ENCODE results near the gene AMHR2. TPM values are rescaled to one million over a fixed set of nuclear protein-coding genes. Genes with fewer than 3 reads are reported as not detected.

Gene AMHR2
- total and polyA plus RNA-seq, 9 of the 15 experiments (the other 6 are each of a cell fraction or from before 2014, with no cell fraction given), result 8.9 to 49.7 (median 19.3) TPM

GRCh38 chr12:53451661-53452158 is 28.1 kb downstream of the AMHR2 start, which contains the start of gene PCBP2 (continued):
- TF ChIP-seq POLR2AphosphoS5 (IDR thresholded peaks at IDR 0.05; ENCODE audit: control insufficient read depth, insufficient read depth, low read depth, low read length) (peak; percentile 80), SP1 (CRISPR knock-in tag; IDR thresholded peaks at IDR 0.05) (peak; percentile 96), ZKSCAN1 (IDR thresholded peaks at IDR 0.05; ENCODE audit: low read depth, low read length) (peak; percentile 81), LARP7 (IDR thresholded peaks at IDR 0.05) (0 out of 2 replicates have a peak, but pooled peaks have one; percentile 74), SREBF1 (IDR thresholded peaks at IDR 0.05; ENCODE audit: borderline replicate concordance, low read depth, low read length) (peak; percentile 73; the same call in 1 of the 2 replicates), HLTF (IDR thresholded peaks at IDR 0.05) (peak; percentile 93), THRAP3 (IDR thresholded peaks at IDR 0.05; ENCODE audit: borderline replicate concordance) (peak; percentile 84; the same call in 1 of the 2 replicates), MTA1 (IDR thresholded peaks at IDR 0.05; ENCODE audit: borderline replicate concordance) (peak; percentile 39; the same call in 1 of the 2 replicates), RAD21 (CRISPR knock-in tag; conservative IDR thresholded peaks at IDR 0.05 in 1 of 2, IDR thresholded peaks at IDR 0.05 in 1 of 2) (peak in 1 of 2 experiments; percentile 18; a peak in 1 of 4 replicates), NONO (IDR thresholded peaks at IDR 0.05; ENCODE audit: low read depth in 2 of 2, low read length in 1 of 2) (peak in 1 of 2 experiments; percentile 49; a peak in 1 of 4 replicates), ZZZ3 (IDR thresholded peaks at IDR 0.05) (peak; percentile 91), CBFB (CRISPR knock-in tag; IDR thresholded peaks at IDR 0.05) (no peak), TOE1 (IDR thresholded peaks at IDR 0.05; ENCODE audit: borderline replicate concordance) (peak; percentile 83), TOE1 (CRISPR knock-in tag; IDR thresholded peaks at IDR 0.05; ENCODE audit: borderline replicate concordance, low read depth) (no peak), CC2D1A (IDR thresholded peaks at IDR 0.05) (peak; percentile 63; the same call in 1 of the 2 replicates), POLR2AphosphoS2 (IDR thresholded peaks at IDR 0.05; ENCODE audit: low read length) (peak; percentile 98), POLR2A (conservative IDR thresholded peaks at IDR 0.05) (peak; percentile 67; the same call in 1 of the 2 replicates), HMGN3 (IDR thresholded peaks at IDR 0.05; ENCODE audit: borderline replicate concordance, extremely low read depth, insufficient read length, low read depth, low read length) (peak; percentile 94), ZEB2 (IDR thresholded peaks at IDR 0.05) (0 out of 2 replicates have a peak, but pooled peaks have one; percentile 18), NFIC (IDR thresholded peaks at IDR 0.05) (no peak; the same call in 1 of the 2 replicates), CREB3L1 (IDR thresholded peaks at IDR 0.05; ENCODE audit: borderline replicate concordance, low read depth) (peak; percentile 97), MCM5 (IDR thresholded peaks at IDR 0.05; ENCODE audit: low read depth) (no peak), MAZ (CRISPR knock-in tag; conservative IDR thresholded peaks at IDR 0.05 in 1 of 2, IDR thresholded peaks at IDR 0.05 in 1 of 2) (peak; percentile 87 to 93), POU5F1 (IDR thresholded peaks at IDR 0.05; ENCODE audit: borderline replicate concordance, low read depth, low read length, partially characterized antibody) (peak; percentile 47), SNIP1 (IDR thresholded peaks at IDR 0.05; ENCODE audit: low read depth) (peak; percentile 99), COPS2 (conservative IDR thresholded peaks at IDR 0.05) (no peak), ZC3H4 (CRISPR knock-in tag; IDR thresholded peaks at IDR 0.05; ENCODE audit: borderline replicate concordance) (no peak), C11orf30 (IDR thresholded peaks at IDR 0.05; ENCODE audit: low read depth) (peak; percentile 66), PRPF4 (IDR thresholded peaks at IDR 0.05; ENCODE audit: insufficient read depth, low read depth, low read length, poor library complexity, severe bottlenecking) (no peak), RBFOX2 (IDR thresholded peaks at IDR 0.05; ENCODE audit: low read depth, low read length) (peak; percentile 91)

All from K562 (cell line).